DMS114 treated with DMSO at 0.1 percent for 48 hours (cell line): ENCODE data around the gene LRRC4C.

Source experiments
- DNase-seq: peaks from one replicate; lab custom pipeline; 2025; ENCODE audit not compliant: unreplicated experiment; lab: John Stamatoyannopoulos, UW

The LRRC4C gene

DNA sequence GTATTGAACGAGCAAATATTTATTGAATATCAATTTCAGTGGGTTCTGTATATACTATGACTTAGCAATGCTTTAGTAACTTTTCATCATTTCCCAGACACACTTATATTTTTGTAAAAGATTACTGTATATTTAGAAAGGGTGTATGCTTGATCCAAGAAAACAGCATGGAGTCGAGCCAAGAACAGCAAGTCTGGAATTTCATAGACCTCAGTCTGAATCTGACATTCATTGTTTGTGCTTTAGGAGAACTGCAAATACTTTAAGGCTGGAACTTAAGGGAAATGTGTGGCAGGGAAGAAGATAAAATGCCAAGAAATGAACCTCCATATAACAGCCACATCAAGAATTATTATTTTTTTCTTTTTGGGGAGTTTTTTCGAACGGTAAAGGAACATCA, 1156.8 kb downstream of the LRRC4C start:
- no peak for DNase-seq

DNA sequence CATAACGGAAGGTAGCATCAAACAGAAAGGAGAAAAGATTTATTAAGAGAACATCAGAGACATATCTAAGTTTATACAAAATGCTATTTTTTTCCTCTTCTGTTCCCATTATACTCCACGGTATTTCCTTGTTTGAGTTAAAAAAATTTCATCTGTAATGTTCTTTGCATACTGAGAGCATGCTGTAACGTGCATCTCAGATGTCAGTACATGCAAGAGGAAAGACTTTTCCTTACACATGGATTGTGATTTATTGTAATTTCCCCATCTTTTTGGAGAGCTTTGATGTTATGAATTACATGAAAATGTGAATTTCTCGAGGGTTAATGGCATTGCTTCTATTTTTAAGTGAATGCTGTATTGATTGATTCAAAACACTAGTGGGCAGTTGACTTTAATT, 1164.0 kb downstream of the LRRC4C start:
- DNase-seq = no peak

DNA sequence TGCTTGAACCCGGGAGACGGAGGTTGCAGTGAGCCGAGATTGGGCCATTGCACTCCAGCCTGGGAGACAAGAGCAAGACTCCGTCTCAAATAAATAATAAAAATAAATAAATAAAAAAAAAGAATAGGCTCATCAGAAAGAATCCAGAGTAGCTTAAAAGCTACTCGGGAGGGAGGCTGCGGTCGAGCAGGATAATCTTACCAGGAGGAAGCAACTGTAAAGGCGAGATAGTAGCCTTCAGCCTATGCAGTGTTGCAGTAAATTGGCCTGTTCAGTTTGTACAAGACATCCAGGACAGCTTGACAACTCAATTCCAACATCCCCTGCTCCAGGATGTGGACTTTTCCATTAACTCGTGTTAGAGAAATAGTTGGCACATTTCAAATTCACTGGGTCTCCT, 1164.7 kb downstream of the LRRC4C start:
- no peak for DNase-seq

DNA sequence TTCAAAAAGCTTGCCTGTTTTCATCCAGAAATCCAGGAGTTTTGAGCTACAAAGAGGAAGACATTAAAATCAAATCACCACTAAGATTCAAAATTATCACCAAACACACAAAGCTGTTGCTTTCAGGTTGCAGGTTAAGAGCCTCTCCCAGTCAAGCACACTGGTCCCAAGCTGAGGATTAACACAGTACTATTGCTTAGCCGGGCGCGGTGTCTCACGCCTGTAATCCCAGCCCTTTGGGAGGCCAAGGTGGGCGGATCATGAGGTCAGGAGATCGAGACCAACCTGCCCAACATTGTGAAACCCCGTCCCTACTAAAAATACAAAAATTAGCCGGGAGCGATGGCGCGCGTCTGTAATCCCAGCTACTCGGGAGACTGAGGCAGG, 1165.1 kb downstream of the LRRC4C start:
- DNase-seq = no peak

DNA sequence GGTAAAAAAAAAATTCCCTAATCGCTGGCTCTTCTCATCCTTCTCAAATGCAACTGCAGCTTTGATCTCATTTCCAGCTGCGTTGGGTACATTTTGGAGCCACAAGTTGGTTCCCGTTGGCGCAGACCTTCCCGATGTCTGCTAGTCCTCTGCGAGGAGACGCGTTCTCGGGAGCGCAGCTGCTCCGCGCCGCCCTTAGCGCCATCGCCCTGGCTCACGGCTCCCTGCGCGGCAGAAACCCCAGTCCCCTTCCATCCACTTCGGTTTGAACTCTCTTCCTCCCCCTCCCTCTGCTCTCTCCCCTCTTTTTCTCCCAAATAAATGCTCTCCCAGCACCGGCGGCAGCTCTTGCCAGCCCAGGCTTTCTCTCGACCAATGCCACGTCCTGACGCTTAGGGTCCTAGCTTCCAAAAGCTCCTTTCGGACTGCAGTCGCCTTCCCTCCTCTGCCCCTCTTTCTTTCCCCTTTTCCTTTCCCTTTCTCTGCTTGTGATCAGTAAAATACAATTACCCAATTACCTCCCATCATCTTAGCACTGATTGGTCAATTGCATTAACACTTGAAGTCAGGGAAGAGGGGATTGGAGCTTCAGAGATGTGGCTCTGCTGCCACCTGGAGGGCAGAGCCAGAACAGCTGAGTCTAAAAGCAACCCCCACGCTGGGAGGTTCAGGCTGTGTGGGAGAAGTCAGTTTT, 1165.7 kb downstream of the LRRC4C start:
- DNase-seq = peak; percentile 57

DNA sequence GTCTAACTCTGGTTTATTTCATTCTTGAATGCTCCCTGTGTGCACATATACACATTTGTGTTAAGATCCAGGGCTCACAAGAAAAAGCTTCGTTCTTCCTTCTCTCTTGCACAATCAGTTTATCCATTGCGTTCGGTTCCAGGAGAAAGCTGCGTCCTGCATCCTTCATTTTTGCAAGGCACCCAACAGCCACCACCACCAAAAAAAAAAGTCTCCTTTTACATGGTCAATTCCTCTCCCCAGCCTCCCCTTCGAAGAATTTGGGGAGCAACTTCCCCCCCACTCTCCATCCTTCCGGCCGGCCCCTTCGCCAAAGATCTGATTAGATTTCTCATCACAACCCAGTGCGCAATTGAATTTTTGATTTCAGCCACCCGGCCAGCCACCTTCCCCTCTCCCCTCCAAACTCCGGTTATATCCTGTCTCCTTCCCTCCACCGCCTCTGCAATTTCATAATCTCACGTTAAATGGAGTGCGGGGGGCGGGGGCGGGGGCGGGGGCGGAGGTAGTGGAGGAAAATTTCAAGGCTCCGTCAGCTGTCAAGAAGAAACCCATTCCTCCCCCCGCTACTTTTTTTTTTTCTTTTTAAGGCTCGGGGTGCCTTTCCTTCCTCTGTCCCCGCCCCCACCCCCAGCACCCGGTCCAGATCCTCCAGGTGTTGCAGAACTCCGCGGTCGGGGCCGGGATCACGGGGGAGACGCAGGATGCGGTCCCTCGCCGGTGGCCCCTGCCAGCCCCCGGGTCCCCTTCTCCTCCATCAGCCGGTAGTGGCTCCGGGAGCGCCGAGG, 1166.5 kb downstream of the LRRC4C start:
- no peak for DNase-seq

DNA sequence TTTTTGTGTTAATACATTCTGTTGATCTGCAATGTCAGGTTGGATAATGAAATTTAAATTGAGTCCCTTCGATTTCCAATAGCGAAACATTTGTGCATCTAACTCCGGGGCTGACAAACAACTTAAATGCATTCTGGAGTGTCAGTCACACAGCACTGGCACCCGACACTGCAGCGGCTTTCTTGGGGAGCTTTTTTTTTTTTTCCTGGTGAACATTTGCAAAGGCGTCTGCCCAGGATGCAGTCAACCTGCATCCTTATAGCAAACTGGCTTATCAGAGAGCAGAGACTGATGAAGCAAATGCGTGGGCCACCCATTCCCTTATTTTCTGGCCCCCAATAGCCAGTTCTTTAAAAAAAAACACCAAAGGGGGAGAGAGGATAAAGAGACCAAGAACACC, 1167.7 kb downstream of the LRRC4C start:
- no peak for DNase-seq

DNA sequence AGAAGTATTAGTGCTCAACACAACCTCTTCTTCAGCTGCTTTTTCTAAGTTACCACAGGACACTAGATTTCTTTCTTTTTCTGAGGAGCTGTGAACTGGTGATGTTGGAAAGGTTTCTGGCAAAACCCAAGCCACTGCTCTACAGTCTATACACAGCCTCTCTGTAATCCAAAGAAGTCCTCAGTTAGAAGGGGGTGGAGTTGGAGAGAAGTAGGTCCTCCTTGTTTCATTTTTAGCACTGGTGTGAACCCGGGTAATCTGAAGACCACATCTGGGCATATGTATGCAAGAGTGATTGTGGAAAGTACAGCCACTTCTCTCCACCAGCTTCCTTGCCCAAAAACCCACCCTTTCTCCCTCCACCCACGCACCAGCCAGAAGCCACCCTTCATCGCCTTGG, 1168.1 kb downstream of the LRRC4C start:
- no peak for DNase-seq

DNA sequence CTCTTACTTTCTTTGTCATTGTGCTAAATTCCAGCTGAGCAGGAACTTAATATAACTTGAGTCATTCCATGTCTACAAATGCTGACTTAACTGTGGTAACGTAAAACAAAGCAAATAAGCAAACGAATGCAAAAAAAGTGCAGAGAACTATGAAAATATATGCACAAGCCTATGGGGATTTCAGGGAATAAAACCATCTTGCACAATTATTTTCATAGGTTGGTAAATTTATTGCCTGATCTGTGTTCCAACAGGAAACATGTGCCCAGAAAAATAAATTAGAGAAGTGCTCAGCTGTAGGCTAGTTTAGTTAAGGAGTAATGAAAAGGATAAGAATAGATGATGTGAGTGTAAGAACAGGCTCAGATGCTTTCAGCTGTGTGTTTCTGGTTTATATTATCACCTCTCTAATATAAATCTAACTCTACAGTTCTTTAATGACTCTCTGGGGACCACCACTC, 1169.3 kb downstream of the LRRC4C start:
- no peak for DNase-seq

DNA sequence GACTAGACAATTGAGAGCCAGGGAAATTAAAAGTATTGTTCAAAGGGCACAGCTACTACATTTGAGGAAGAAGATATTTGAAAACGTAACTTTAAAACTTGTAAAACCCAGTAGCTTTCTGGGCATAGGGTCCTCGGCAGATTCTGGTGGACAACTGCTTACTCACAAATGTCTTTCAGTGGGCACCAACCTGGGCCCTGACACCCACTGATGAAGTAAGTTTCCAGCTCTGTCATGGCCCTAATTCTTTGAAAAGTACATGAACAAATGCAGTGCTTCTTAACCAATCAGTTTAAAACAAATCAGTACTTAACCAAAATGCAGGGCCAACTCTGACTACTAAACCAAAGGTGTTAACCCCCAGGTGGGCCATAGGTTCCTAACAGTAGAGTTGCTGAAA, 1170.1 kb downstream of the LRRC4C start:
- DNase-seq = no peak

DNA sequence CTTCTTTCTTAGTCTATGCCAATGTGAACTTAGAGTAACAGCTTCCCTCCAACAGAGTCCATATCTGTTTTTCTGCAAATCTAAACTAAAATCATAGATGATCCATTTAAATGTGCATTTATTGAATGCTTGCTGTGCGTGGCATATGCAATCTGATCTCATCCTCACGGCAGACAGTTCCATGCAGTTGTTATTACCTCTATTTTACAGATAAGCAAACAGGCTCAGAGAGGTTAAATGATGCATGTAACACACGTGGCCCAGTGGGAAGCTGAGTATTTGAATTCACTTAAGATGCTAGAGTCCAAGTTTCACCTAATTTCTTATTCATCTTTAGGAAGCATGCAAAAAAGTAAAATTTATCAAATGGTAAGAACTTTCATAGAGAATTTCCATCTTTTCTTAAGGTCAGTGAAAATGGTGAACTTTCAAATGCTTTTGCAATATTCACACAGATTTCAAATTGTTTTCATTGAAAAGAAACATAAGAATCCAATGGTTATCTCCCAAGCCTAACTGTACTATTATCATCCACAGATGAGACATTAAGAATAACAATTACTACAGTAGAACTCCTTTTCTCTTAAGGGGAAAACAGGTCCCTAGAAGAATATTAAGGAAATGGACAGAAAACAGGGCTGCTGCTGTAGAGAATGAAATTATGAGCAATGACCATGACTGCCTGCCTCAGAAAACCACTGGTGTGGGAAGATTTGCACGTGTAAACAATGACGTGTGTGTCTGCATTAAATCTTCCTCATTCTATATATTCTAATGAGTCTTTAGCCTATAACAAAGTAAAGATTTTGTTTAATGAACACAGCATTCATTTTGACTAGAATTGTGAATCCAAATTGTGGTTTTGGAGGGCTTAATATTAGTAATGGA, 1171.3 kb downstream of the LRRC4C start:
- no peak for DNase-seq

DNA sequence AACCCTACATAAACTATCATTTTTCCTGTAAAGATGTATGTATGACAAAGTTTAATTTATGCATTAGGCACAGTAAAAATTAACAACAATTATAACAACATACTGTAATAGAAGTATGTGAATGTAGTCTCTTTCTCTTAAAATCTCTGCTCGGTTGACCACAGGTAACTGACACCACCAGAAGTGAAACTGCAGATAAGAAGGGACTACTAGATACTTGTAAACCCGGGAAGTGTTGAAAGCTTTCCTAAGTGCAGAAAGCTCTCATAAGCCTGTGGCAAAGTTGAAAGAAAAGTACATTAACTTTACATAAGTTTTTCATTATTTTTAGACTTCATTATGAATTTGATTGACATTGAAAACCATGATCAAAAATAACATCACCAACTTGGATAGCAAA, 1173.3 kb downstream of the LRRC4C start:
- no peak for DNase-seq

DNA sequence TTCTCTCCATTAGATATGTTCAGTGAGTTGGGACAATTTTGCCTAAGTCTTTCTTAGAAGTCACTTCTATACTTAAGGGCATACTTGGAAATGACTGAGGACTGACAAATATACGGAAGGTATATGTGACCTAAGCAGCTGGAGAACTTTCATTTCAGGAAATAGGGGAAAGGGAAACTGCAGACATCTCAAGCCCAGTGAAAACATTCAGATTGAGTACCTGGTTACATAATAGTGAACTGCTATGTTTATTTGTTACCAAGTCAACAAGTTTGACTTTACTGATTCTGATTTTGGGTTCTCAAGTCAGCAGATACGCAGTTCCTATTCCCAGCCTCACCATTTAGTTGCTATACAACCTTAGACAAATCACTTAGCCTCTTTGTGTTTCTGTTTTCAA, 1173.9 kb downstream of the LRRC4C start:
- no peak for DNase-seq

DNA sequence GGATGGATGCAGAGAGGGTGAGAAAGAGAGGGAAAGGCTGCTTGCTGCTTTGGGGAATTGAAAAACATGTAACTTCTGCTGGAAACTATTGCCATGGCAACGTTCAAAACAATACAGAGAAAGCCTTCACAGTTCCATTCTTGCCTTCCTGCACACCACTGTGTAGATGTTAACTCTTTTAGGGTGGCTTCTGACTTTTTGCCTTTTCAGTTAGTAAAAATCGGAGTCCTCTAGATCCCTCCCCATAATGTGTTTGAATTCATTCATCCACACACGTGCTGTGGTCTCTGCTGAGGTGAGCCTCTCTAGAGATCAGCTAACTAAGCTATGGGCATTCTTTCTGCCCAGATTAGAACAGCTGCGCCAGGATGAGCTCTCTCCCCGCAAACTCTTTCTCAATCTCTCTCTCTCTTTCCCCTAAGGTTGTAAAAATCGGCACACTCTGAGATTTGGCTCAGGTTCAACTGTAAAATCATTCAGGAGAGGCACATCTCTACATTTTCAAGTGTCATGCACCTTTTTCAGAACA, 1178.3 kb downstream of the LRRC4C start:
- no peak for DNase-seq

DNA sequence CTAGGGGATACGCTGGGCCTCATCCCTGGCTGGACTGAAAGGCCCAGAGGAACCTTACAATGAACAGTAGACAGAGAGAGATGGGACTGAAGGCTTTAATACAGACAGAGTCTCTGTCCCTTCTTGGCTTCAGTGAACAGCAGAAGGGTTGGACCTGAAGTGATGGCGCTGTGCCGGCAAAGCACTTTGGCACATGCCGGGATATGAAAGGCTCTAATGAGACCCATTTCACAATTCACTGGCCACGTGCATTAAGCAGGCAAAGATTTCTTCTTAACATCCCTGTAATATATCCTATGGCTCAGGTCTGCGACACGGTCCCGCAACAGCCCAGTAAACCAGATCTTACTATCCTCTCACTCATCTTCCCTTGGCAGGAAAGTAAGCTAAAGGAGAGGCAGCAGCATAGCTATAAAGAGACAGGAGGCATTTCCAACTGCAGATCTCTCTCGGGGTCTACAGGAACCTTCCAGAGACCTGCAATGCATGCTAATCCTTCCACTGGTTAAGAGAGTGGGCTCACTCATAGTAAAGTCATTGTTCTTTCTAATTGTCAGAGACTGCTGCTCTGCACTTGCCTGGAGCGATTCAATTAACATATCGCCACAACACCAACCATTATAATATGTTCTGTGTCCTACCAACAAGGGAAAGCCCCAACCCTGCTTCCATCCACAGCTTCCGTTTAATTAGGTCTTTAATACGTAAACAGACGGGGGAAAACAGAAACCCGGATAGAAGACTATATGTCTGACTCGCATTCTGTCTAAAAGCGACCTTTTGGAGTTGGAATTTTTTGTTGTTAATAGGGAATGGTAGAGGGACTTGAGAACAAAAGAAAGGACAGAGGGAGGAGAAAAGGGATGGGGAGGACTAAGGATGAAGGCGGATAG, 1179.0 kb downstream of the LRRC4C start:
- DNase-seq = no peak

DNA sequence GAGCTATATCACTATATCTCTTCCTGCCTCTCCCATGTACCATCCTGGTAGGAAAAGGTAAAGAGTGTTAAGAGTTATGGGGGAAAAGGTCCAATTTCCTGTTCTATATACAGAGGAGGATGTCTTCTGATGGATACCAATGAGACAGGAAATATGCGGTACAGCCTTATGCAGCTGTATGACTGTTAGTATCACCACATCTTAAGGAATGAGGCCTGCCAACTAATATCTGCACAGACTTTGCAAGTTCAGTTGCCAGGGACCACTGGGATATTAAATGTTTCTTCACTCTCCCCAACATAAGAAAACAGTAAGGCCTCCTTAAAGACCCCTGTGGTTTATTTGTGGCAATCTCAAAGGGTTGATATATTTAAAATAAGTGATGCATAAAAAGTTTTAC, 1182.5 kb downstream of the LRRC4C start:
- no peak for DNase-seq

DNA sequence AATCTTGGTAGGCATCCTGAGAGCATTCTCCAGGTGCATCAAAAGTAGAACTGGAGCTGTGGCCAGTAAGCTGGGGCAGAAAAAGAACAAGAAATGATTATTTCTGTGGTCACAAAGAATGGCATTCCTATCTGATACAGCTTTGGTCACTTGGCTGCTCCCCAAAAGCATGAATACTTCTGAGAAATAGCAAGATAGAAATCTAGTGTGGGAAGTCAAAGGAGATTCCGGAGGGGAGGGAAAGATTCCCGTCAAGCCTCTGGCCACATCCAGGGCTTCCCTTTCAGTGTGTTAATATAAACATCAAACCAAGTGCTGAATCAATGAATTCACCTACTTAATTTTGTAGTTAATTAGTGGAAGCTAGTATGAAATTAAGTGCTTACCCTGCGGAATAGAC, 1185.4 kb downstream of the LRRC4C start:
- DNase-seq = no peak

DNA sequence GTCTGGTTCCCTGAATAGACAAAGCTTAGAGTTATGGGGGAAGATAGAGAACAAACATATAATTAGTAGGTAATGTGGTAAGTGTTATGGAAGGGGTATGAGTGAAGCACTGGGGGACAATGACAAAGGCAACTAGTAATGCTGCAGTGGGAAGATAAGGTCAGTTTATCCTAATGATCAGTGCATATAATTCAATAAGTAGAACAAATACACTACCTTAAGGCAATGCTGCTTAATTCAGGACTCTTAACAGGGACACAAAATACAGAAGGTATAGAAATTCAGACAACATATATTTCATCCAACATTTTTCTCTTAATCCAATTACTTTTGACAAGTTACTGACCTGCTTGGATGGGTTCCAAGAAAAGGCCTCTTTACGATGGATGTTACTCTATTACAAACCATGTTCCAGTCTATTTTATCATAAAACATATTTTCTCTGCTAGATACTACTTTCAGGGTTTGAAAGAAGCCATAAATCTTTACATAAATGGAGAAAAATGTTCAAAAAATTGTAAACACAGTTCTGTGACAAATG, 1186.2 kb downstream of the LRRC4C start:
- no peak for DNase-seq

DNA sequence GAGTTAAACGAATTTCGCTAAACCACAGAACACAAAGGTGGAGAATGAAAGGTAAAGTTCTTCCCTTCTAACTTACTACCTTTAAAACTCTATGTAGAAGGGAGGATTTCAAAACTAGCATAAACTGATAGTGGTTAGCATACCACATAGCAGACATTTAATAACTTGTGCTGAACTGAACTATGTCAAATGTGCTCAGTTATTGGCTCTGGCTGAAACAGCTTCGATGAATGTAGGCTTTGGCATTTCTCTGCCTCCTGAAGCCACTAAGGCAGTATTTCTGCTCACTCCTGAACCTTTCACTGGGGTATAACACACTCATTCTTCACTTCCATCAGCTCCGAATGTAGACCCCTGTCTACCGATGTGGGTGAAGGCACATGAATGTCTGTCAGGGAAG, 1188.1 kb downstream of the LRRC4C start:
- no peak for DNase-seq

DNA sequence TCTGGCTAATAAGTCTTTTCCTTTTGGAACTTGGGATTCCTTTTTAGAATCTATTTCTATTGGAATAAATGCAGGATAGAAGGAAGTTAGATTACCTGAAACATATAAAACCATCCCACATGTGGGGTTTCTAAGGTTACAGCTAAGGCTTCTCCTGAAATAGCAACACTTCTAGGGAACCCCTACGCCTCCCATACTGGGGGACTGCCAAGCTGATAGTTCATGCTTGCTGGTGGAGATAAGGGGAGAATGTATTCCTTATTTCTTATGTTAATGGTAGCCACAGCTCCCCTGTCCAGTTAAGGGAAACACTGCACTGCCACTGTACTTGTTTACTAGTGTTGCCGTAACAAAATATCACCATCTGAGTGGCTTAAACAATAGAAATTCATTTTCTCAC, 1189.6 kb downstream of the LRRC4C start:
- DNase-seq = no peak
